DND-41 (cell line): ENCODE data around the gene SLC25A22.

ENCODE experiments used
- ATAC-seq: fragments of 200-7000 bp; cut with Tn5 transposase; 3 replicates; pipeline ENCODE4 v1.9.1; 2021; ENCODE audit warnings: low read depth; ENCODE audit not compliant: insufficient read depth
- DNase-seq: peaks from one replicate; pipeline ENCODE4 v3.0.0-alpha.2; 2020
- H2AFZ ChIP-seq: 2 replicates; pipeline ENCODE4 v1.6.0; 2012; ENCODE audit warnings: low read depth, low read length
- H3K27ac ChIP-seq: 2 replicates; pipeline ENCODE4 v1.5.1; 2012; ENCODE audit warnings: low read length, inconsistent platforms
- H3K27me3 ChIP-seq: fragments of 200-600 bp; sonication (generic); 2 replicates; pipeline ENCODE4 v1.6.0; 2012; ENCODE audit warnings: low read length, mild to moderate bottlenecking, inconsistent platforms; ENCODE audit not compliant: insufficient read depth, poor library complexity
- H3K36me3 ChIP-seq: 2 replicates; pipeline ENCODE4 v1.5.1; 2012; ENCODE audit warnings: low read length, inconsistent platforms; ENCODE audit not compliant: insufficient read depth
- H3K4me1 ChIP-seq: 2 replicates; pipeline ENCODE4 v1.5.1; 2012; ENCODE audit warnings: mild to moderate bottlenecking, low read length; ENCODE audit not compliant: insufficient read depth
- H3K4me2 ChIP-seq: 2 replicates; pipeline ENCODE4 v1.6.0; 2012; ENCODE audit warnings: mild to moderate bottlenecking, moderate library complexity, low read length, inconsistent platforms; ENCODE audit not compliant: insufficient read depth
- H3K4me3 ChIP-seq, 2 experiments: fragments of 200-600 bp in 1 of 2; shearing (Covaris generic) in 1 of 2; 2 replicates each; pipeline ENCODE4 v1.5.1; 2012 to 2016; ENCODE audit warnings: inconsistent platforms in 2 of 2, low read length in 2 of 2, mild to moderate bottlenecking in 2 of 2, low read depth in 1 of 2, moderate library complexity in 1 of 2
- H3K79me2 ChIP-seq: 2 replicates; pipeline ENCODE4 v1.6.0; 2012; ENCODE audit warnings: low read length, inconsistent platforms; ENCODE audit not compliant: insufficient read depth
- H3K9ac ChIP-seq: 2 replicates; pipeline ENCODE4 v1.6.0; 2012; ENCODE audit warnings: low read depth, mild to moderate bottlenecking, inconsistent platforms, low read length, moderate library complexity
- H3K9me3 ChIP-seq: 2 replicates; pipeline ENCODE4 v1.5.1; 2012; ENCODE audit warnings: low read length, moderate library complexity, mild to moderate bottlenecking, inconsistent platforms; ENCODE audit not compliant: insufficient read depth, severe bottlenecking
- H4K20me1 ChIP-seq: 2 replicates; pipeline ENCODE4 v1.6.0; 2012; ENCODE audit warnings: low read length; ENCODE audit not compliant: insufficient read depth
- CTCF ChIP-seq: IDR thresholded peaks from 2 replicates; pipeline ENCODE4 v1.5.1; 2012; ENCODE audit warnings: borderline replicate concordance, low read length, moderate library complexity, mild to moderate bottlenecking; ENCODE audit not compliant: poor library complexity, severe bottlenecking; ENCODE audit errors: extremely low read depth
- EZH2 ChIP-seq: IDR thresholded peaks from 3 replicates; pipeline ENCODE4 v1.6.1; 2012; ENCODE audit warnings: borderline replicate concordance, low read depth, mild to moderate bottlenecking, moderate library complexity, low read length, inconsistent platforms; ENCODE audit not compliant: severe bottlenecking

The SLC25A22 gene

DNA sequence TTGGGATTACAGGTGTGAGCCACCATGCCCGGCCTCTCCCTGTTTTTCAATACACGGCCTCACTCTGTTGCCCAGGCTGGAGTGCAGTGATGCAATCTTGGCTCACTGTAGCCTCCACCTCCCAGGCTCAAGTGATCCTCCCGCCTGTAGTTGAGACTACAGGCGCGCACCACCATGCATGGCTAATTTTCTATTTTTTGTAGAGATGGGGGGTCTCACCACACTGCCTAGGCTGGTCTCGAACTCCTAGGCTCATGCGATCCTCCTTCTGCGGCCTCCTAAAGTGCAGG is 32.3 kb downstream of the SLC25A22 start:
- TF ChIP-seq CTCF, result no peak
- no peak overlapping the region for H2AFZ ChIP-seq
- H3K36me3 ChIP-seq, result peaks cover 81% of the 10 kb centered on the region
- H3K9me3 ChIP-seq, result no peaks in the 10 kb centered on the region
- H3K79me2 ChIP-seq, result peaks cover 4% of the 10 kb centered on the region
- no peak for DNase-seq
- H3K4me1 ChIP-seq, result no peaks in the 10 kb centered on the region
- no peak for ATAC-seq
- H3K4me3 ChIP-seq, result no peak overlapping the region
- no peak overlapping the region for H3K9ac ChIP-seq
- no peaks in the 10 kb centered on the region for H3K27me3 ChIP-seq
- no peak overlapping the region for H3K27ac ChIP-seq
- H3K4me2 ChIP-seq, result no peak overlapping the region
- peaks cover 54% of the 10 kb centered on the region for H4K20me1 ChIP-seq

GRCh38 chr11:765025-765801 is 32.9 kb downstream of the SLC25A22 start:
- Histone ChIP-seq H3K4me3 (no peak overlapping the region), H3K27me3 (no peaks in the 10 kb centered on the region), H3K27ac (no peak overlapping the region), H3K4me1 (no peaks in the 10 kb centered on the region), H2AFZ (no peak overlapping the region), H4K20me1 (peaks cover 49% of the 10 kb centered on the region), H3K4me2 (no peak overlapping the region), H3K9me3 (no peaks in the 10 kb centered on the region), H3K9ac (no peak overlapping the region), H3K79me2 (no peaks in the 10 kb centered on the region; the same call in 1 of the 2 replicates), H3K36me3 (peaks cover 78% of the 10 kb centered on the region)
- DNase-seq, result peak; percentile 73
- peak; percentile 73 for ATAC-seq
- TF ChIP-seq EZH2 (no peak), CTCF (peak; percentile 84)

DNA sequence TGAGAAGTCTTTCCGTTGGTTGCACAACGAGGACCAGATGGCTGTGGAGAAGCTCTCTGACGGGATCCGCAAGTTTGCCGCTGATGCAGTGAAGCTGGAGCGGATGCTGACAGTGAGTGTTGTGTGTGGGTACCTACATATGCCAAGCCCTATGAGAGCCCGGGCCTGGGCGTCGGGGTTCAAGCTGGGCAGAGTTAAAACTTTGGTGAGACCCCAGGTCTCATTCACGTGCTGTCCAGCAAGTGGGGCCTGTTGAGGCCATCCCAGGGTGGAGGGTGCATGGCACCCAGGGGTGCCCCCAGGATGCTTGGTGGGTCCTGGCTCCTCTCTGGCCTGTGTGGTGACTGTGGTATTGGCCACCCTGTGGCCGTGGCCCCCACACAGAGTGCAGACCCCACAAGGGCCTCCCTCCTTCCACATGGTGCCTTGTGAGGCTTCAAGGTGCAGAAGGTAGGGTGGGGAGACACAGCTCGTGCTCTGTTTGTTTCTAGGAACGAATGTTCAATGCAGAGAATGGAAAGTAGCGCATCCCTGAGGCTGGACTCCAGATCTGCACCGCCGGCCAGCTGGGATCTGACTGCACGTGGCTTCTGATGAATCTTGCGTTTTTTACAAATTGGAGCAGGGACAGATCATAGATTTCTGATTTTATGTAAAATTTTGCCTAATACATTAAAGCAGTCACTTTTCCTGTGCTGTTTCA is 33.6 kb downstream of the SLC25A22 start:
- no peaks in the 10 kb centered on the region for H3K9me3 ChIP-seq
- H3K36me3 ChIP-seq, result peaks cover 80% of the 10 kb centered on the region
- no peak for DNase-seq

DNA sequence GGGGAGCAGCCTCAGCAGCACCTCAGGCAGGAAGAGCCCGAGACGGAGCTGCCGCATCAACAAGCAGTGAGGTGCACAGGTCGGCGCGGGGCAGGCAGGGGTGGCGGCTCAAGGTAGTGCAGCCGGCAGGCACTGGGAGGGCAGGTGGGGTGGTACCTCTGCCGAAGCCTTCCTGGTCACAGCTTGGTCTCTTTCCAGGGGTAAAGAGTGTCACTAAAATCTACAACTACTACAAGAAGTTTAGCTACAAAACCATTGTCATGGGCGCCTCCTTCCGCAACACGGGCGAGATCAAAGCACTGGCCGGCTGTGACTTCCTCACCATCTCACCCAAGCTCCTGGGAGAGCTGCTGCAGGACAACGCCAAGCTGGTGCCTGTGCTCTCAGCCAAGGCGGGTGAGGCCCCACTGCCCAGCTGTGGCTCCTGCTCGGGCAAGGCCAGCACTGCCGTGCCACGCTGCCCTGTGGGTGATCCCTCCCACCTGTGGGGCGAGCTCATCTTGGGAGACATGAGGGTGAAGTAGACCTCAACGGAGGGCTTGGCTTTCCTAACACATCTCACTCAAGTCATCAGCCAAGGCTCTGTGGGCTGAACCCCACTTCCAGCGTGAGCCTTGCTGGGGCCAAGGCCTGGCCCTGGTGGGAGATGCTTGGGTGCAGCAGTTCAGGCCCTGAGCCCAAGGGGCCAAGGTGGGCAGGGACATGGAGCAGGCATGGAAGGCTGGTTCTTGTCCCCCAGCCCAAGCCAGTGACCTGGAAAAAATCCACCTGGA is 34.3 kb downstream of the SLC25A22 start:
- peaks cover 45% of the 10 kb centered on the region for H4K20me1 ChIP-seq
- H3K9me3 ChIP-seq, result no peaks in the 10 kb centered on the region
- no peak for TF ChIP-seq EZH2
- no peak for TF ChIP-seq CTCF
- no peaks in the 10 kb centered on the region for H3K4me1 ChIP-seq
- no peak overlapping the region for H2AFZ ChIP-seq
- H3K4me2 ChIP-seq, result no peak overlapping the region
- H3K4me3 ChIP-seq, result no peak overlapping the region
- no peaks in the 10 kb centered on the region for H3K27me3 ChIP-seq
- DNase-seq (no peak), ATAC-seq (no peak)
- no peak overlapping the region for H3K27ac ChIP-seq
- peaks cover 81% of the 10 kb centered on the region for H3K36me3 ChIP-seq
- no peaks in the 10 kb centered on the region; the same call in 1 of the 2 replicates for H3K79me2 ChIP-seq
- no peak overlapping the region for H3K9ac ChIP-seq

More for the DNA sequence above, 33.6 kb downstream of the SLC25A22 start:
- Histone ChIP-seq H3K4me2 (no peak overlapping the region), H3K79me2 (no peaks in the 10 kb centered on the region; the same call in 1 of the 2 replicates), H3K27me3 (no peaks in the 10 kb centered on the region), H3K4me1 (no peaks in the 10 kb centered on the region), H3K4me3 (no peak overlapping the region), H4K20me1 (peaks cover 45% of the 10 kb centered on the region), H3K27ac (no peak overlapping the region), H3K9ac (no peak overlapping the region), H2AFZ (no peak overlapping the region)
- TF ChIP-seq EZH2, result no peak
- no peak for ATAC-seq
